HUES6 (cell line): ENCODE results near the gene LASP1NB.
"Not testable (repeated sequence)": the region's sequence is repeated elsewhere in the genome, so short reads cannot be mapped to it uniquely, and the experiment has no call there.

Experiments used
- H3K27ac ChIP-seq: 2 replicates; pipeline ENCODE4 v1.7.0; 2013; ENCODE audit warnings: low read depth, mild to moderate bottlenecking, low read length, inconsistent platforms
- H3K27me3 ChIP-seq: 2 replicates; pipeline ENCODE4 v1.6.1; 2013; ENCODE audit warnings: low read length; ENCODE audit not compliant: control insufficient read depth, insufficient read depth
- H3K36me3 ChIP-seq: 2 replicates; pipeline ENCODE4 v1.6.1; 2013; ENCODE audit warnings: low read length; ENCODE audit not compliant: control insufficient read depth, insufficient read depth
- H3K4me1 ChIP-seq: 2 replicates; pipeline ENCODE4 v1.6.1; 2013; ENCODE audit warnings: low read length; ENCODE audit not compliant: control insufficient read depth, insufficient read depth
- H3K4me3 ChIP-seq: 2 replicates; pipeline ENCODE4 v1.5.1; 2013; ENCODE audit warnings: low read depth, low read length
- H3K9ac ChIP-seq: one replicate; pipeline ENCODE4 v1.6.1; 2013; ENCODE audit warnings: mild to moderate bottlenecking, low read length
- H3K9me3 ChIP-seq: 2 replicates; pipeline ENCODE4 v1.6.1; 2013; ENCODE audit warnings: low read depth, low read length; ENCODE audit not compliant: control insufficient read depth, insufficient read depth

LASP1NB gene

DNA sequence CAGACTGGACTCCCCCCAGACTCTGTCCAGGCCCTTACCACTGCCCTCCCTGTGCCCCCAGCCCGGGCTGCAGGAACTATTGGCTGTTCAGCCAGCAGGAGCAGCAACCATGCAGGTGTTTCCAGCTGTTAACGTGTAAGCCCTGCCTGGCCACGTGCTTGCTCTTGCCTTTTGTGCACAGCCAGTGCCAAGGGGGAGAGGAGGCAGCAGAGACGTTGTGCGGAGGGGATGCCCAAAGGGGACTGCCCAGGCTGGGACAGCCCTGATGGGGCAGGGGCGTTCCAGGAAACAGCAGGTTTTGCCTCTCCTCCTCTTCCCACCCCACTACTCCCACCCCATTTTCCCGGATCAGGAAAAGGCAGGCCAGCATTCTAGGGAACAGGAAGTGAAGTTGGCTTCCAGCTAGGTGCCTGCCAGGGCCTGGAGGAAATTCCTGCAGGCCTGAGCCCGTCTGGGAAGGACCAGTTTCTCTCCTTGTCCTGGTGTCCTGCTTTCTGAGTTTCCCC lies 16.7 kb upstream of the LASP1NB start:
- H3K4me1 ChIP-seq: peaks cover 20% of the 10 kb centered on the region
- H3K9me3 ChIP-seq: no peaks in the 10 kb centered on the region
- no peaks in the 10 kb centered on the region for H3K27me3 ChIP-seq
- no peak overlapping the region for H3K27ac ChIP-seq
- H3K36me3 ChIP-seq: peaks cover 40% of the 10 kb centered on the region
- H3K9ac ChIP-seq: no peak overlapping the region
- no peak overlapping the region for H3K4me3 ChIP-seq

DNA sequence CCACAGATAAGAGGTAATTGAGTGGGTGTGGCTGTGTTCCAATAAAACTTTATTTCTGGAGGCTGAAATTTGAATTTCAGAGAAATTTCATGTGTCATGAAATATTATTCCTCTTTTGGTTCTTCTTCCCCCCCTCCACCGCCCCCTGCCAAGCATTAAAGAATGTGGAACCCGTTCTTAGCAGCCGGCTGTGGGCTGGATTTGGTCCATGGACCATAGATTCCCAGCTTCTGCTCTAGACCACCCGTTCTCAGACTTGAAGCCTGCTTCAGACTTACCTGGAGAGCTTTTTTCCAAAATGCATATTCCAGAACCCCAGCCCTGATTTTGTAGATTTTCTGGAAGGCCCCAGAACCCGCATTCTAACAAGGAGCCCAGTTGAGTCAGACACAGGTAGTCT lies 15.1 kb upstream of the LASP1NB start:
- Histone ChIP-seq H3K27me3 (no peaks in the 10 kb centered on the region), H3K4me1 (peaks cover 20% of the 10 kb centered on the region), H3K36me3 (peaks cover 42% of the 10 kb centered on the region), H3K9me3 (no peaks in the 10 kb centered on the region), H3K27ac (no peak overlapping the region), H3K9ac (no peak overlapping the region), H3K4me3 (no peak overlapping the region)

- Histone ChIP-seq H3K4me3 (no peak overlapping the region), H3K27ac (no peak overlapping the region), H3K9me3 (no peaks in the 10 kb centered on the region), H3K36me3 (peaks cover 49% of the 10 kb centered on the region), H3K9ac (no peak overlapping the region), H3K27me3 (no peaks in the 10 kb centered on the region), H3K4me1 (peaks cover 20% of the 10 kb centered on the region)
Observed at GRCh38 chr17:38911081-38911730, 14.2 kb upstream of the LASP1NB start.

DNA sequence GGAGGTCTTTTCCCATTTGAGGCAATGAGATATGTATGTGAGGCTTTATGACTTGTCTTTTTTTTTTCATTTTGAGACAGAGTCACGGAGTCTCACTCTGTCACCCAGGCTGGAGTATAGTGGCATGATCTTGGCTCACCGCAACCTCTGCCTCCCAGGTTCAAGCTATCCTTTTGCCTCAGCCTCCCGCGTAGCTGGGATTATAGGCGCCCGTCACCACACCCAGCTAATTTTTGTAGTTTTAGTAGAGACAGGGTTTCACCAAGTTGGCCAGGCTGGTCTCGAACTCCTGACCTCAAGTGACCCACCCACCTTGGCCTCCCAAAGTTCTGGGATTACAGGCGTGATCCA lies 13.7 kb upstream of the LASP1NB start:
- peaks cover 17% of the 10 kb centered on the region for H3K4me1 ChIP-seq
- H3K27me3 ChIP-seq, H3K27ac ChIP-seq, H3K4me3 ChIP-seq, H3K9me3 ChIP-seq, H3K9ac ChIP-seq: not testable (repeated sequence)
- H3K36me3 ChIP-seq: peaks cover 49% of the 10 kb centered on the region

DNA sequence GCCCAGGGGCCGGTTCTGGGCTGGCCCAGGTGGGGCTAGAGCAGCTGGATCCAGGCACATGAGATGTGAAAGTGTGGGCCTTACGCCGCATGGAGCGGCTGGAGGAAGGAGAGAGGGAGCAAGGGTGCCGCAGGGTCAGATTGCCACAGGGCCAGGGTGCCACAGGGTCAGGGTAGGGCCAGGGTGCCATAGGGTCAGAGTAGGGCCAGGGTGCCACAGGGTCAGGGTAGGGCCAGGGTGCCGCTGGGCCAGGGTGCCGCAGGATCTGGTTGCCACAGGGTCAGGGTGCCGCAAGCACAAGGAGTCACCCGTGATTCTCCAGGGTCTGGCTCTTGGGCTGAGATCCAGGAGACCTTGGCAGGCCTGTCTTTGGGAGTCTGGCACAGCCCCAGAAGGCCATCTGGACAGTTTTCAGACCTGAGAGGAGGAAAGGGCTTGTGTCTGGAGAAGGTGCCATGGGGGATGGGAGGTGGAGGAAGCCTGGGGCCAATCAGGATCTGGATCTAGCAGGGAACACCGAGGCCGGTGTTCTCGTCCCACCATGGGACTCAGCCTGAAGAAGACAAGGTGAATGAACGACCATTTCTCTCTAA lies 13.1 kb upstream of the LASP1NB start:
- peaks cover 13% of the 10 kb centered on the region for H3K4me1 ChIP-seq
- H3K9ac ChIP-seq: no peak overlapping the region
- H3K27ac ChIP-seq: no peak overlapping the region
- no peak overlapping the region for H3K4me3 ChIP-seq
- H3K36me3 ChIP-seq: peaks cover 49% of the 10 kb centered on the region
- H3K27me3 ChIP-seq: no peaks in the 10 kb centered on the region
- no peaks in the 10 kb centered on the region for H3K9me3 ChIP-seq

- Histone ChIP-seq H3K27me3 (no peaks in the 10 kb centered on the region), H3K4me1 (no peaks in the 10 kb centered on the region; the same call in 1 of the 2 replicates), H3K27ac (no peak overlapping the region), H3K4me3 (no peak overlapping the region), H3K9me3 (no peaks in the 10 kb centered on the region), H3K36me3 (peaks cover 64% of the 10 kb centered on the region), H3K9ac (no peak overlapping the region)
Observed at GRCh38 chr17:38914741-38915638, 10.4 kb upstream of the LASP1NB start.

DNA sequence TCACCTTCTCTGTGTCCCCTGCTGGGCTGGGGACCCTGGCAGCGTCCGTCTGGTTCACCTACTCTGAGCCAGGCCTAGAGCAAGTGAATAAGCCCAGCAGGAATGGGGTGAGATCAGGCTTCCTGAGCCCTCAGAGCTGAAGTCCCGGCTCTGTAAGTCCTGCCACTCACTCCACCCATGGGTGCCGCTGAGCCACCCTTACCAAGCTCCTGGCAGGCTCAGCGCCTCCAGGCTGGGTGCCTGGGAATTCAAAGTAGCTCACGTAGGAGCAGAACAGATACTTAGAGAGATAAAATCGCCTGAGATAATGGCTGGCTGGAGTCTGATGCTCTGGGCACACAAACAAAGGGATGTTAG lies 9.8 kb upstream of the LASP1NB start:
- Histone ChIP-seq H3K4me3 (no peak overlapping the region), H3K9me3 (no peaks in the 10 kb centered on the region), H3K4me1 (peaks cover 3% of the 10 kb centered on the region; the same call in 1 of the 2 replicates), H3K36me3 (peaks cover 69% of the 10 kb centered on the region), H3K27ac (no peak overlapping the region), H3K9ac (no peak overlapping the region), H3K27me3 (no peaks in the 10 kb centered on the region)

GRCh38 chr17:38916771-38917170 lies 8.6 kb upstream of the LASP1NB start:
- H3K27me3 ChIP-seq: no peaks in the 10 kb centered on the region
- no peak overlapping the region for H3K9ac ChIP-seq
- H3K27ac ChIP-seq: no peak overlapping the region
- no peaks in the 10 kb centered on the region for H3K9me3 ChIP-seq
- H3K4me1 ChIP-seq: peaks cover 4% of the 10 kb centered on the region; the same call in 1 of the 2 replicates
- no peak overlapping the region for H3K4me3 ChIP-seq
- peaks cover 59% of the 10 kb centered on the region for H3K36me3 ChIP-seq

- Histone ChIP-seq H3K9me3 (no peaks in the 10 kb centered on the region), H3K4me3 (no peak overlapping the region), H3K9ac (no peak overlapping the region), H3K36me3 (peaks cover 59% of the 10 kb centered on the region), H3K27ac (no peak overlapping the region), H3K4me1 (peaks cover 9% of the 10 kb centered on the region), H3K27me3 (no peaks in the 10 kb centered on the region)
Observed at GRCh38 chr17:38917259-38917658, 8.2 kb upstream of the LASP1NB start.

- H3K27ac ChIP-seq: no peak overlapping the region
- no peaks in the 10 kb centered on the region for H3K9me3 ChIP-seq
- peaks cover 18% of the 10 kb centered on the region for H3K4me1 ChIP-seq
- H3K36me3 ChIP-seq: peaks cover 52% of the 10 kb centered on the region
- no peak overlapping the region for H3K9ac ChIP-seq
- no peak overlapping the region for H3K4me3 ChIP-seq
- no peaks in the 10 kb centered on the region for H3K27me3 ChIP-seq
Observed at GRCh38 chr17:38918129-38918913, 7.1 kb upstream of the LASP1NB start.
